ENCODE data around the gene ASB8. TPM values are rescaled to one million over a fixed set of nuclear protein-coding genes. Genes with fewer than 3 reads are reported as not detected.

The ASB8 gene
- total and polyA plus RNA-seq, 9 of the 15 experiments (the other 6 are each of a cell fraction or from before 2014, with no cell fraction given) = 13.3 to 29.0 (median 19.6) TPM

DNA sequence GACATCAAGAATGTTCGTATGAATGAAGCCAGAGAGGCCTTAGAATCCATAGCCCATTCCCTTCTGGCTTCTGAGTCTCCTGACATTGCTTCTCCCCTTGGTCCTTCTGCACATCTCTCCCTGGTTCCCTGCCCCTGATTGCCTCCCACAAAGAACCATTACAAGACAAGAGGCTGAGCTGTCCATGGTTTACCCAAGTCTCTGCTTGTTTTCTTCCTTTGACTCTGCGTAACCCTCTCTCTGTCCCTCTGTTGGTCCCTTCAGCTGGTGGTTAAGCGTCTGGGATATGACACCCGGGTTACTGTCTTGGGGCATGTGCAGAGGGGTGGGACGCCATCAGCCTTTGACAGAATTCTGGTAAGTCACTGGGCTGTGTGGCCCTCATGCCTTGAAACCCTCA is 22.3 kb downstream of the ASB8 start (continued):
- no peak for TF ChIP-seq RUNX1 (IDR thresholded peaks at IDR 0.05; ENCODE audit: low read depth)
- no peak for TF ChIP-seq TCF7L2 (IDR thresholded peaks at IDR 0.05; ENCODE audit: low read depth, low read length)
- TF ChIP-seq ZNF830 (CRISPR knock-in tag; IDR thresholded peaks at IDR 0.05) = no peak
- TF ChIP-seq, protein P1, sequence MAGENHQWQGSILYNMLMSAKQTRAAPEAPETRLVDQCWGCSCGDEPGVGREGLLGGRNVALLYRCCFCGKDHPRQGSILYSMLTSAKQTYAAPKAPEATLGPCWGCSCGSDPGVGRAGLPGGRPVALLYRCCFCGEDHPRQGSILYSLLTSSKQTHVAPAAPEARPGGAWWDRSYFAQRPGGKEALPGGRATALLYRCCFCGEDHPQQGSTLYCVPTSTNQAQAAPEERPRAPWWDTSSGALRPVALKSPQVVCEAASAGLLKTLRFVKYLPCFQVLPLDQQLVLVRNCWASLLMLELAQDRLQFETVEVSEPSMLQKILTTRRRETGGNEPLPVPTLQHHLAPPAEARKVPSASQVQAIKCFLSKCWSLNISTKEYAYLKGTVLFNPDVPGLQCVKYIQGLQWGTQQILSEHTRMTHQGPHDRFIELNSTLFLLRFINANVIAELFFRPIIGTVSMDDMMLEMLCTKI (IDR thresholded peaks at IDR 0.05; ENCODE audit: partially characterized antibody) = no peak
- no peak for TF ChIP-seq ZNF143 (CRISPR knock-in tag; IDR thresholded peaks at IDR 0.05)
- TF ChIP-seq SP2 (IDR thresholded peaks at IDR 0.05; ENCODE audit: extremely low read depth, low read depth, low read length, poor library complexity, severe bottlenecking) = no peak
- TF ChIP-seq ZNF134 (CRISPR knock-in tag; conservative IDR thresholded peaks at IDR 0.05) = no peak
- TF ChIP-seq, protein P2, sequence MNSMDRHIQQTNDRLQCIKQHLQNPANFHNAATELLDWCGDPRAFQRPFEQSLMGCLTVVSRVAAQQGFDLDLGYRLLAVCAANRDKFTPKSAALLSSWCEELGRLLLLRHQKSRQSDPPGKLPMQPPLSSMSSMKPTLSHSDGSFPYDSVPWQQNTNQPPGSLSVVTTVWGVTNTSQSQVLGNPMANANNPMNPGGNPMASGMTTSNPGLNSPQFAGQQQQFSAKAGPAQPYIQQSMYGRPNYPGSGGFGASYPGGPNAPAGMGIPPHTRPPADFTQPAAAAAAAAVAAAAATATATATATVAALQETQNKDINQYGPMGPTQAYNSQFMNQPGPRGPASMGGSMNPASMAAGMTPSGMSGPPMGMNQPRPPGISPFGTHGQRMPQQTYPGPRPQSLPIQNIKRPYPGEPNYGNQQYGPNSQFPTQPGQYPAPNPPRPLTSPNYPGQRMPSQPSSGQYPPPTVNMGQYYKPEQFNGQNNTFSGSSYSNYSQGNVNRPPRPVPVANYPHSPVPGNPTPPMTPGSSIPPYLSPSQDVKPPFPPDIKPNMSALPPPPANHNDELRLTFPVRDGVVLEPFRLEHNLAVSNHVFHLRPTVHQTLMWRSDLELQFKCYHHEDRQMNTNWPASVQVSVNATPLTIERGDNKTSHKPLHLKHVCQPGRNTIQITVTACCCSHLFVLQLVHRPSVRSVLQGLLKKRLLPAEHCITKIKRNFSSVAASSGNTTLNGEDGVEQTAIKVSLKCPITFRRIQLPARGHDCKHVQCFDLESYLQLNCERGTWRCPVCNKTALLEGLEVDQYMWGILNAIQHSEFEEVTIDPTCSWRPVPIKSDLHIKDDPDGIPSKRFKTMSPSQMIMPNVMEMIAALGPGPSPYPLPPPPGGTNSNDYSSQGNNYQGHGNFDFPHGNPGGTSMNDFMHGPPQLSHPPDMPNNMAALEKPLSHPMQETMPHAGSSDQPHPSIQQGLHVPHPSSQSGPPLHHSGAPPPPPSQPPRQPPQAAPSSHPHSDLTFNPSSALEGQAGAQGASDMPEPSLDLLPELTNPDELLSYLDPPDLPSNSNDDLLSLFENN (IDR thresholded peaks at IDR 0.05; ENCODE audit: low read depth in 2 of 2, low read length in 2 of 2) = no peak
